Kidney glomerular epithelial cell (primary cell): ENCODE data around the gene ADORA3.
"Not testable (repeated sequence)": the region's sequence is repeated elsewhere in the genome, so short reads cannot be mapped to it uniquely, and the experiment has no call there.

Source experiments
- DNase-seq: peaks from one replicate; lab custom pipeline; 2025; lab: John Stamatoyannopoulos, UW

Gene ADORA3

GRCh38 chr1:111503585-111504060 is at the start of gene ADORA3, which contains the start of gene TMIGD3:
TSS of gene ADORA3 (minus strand) at chr1:111503633. CDS start at chr1:111503354, 279 bp downstream.
TSS of gene TMIGD3 (minus strand) at chr1:111503633. CDS start at chr1:111503354, 279 bp downstream.
- DNase-seq: no peak

- peak; percentile 76 for DNase-seq
Observed at GRCh38 chr1:111553196-111553595, 49.8 kb upstream of the ADORA3 start.

- DNase-seq: no peak
Observed at GRCh38 chr1:111552587-111552986, 49.2 kb upstream of the ADORA3 start.

GRCh38 chr1:111551623-111552411 is 48.4 kb upstream of the ADORA3 start:
- no peak for DNase-seq

- DNase-seq: not testable (repeated sequence)
Observed at GRCh38 chr1:111547786-111548185, 44.4 kb upstream of the ADORA3 start.

- DNase-seq: no peak
Observed at GRCh38 chr1:111542187-111542586, 38.8 kb upstream of the ADORA3 start.

- peak; percentile 87 for DNase-seq
Observed at GRCh38 chr1:111541721-111542120, 38.3 kb upstream of the ADORA3 start.

- DNase-seq: no peak
Observed at GRCh38 chr1:111540928-111541327, 37.5 kb upstream of the ADORA3 start.

GRCh38 chr1:111538343-111539025 is 35.1 kb upstream of the ADORA3 start:
- no peak for DNase-seq

GRCh38 chr1:111535256-111536191 is 32.1 kb upstream of the ADORA3 start:
- no peak for DNase-seq

- no peak for DNase-seq
Observed at GRCh38 chr1:111520053-111520452, 16.6 kb upstream of the ADORA3 start.

GRCh38 chr1:111517469-111518225 is 14.2 kb upstream of the ADORA3 start:
- no peak for DNase-seq

- DNase-seq: no peak
Observed at GRCh38 chr1:111516005-111516535, 12.6 kb upstream of the ADORA3 start.

- DNase-seq: no peak
Observed at GRCh38 chr1:111515291-111516004, 12.0 kb upstream of the ADORA3 start.

GRCh38 chr1:111513410-111514020 is 10.1 kb upstream of the ADORA3 start:
- no peak for DNase-seq

- DNase-seq: no peak
Observed at GRCh38 chr1:111512931-111513330, 9.5 kb upstream of the ADORA3 start.

- DNase-seq: no peak
Observed at GRCh38 chr1:111512132-111512889, 8.9 kb upstream of the ADORA3 start.

- no peak for DNase-seq
Observed at GRCh38 chr1:111511370-111511769, 7.9 kb upstream of the ADORA3 start.

GRCh38 chr1:111509997-111510375 is 6.6 kb upstream of the ADORA3 start:
- DNase-seq: no peak
